Neuronal stem cell (in vitro differentiated cells): Measurements from ENCODE around the gene ZC3HAV1.

Experiments
- DNase-seq: peaks from one replicate; pipeline ENCODE4 v3.0.0-alpha.2; 2013; ENCODE audit warnings: low spot score
- H2AFZ ChIP-seq: one replicate; pipeline ENCODE4 v1.6.1; 2013; ENCODE audit warnings: mild to moderate bottlenecking, low read length, inconsistent platforms
- H2AK5ac ChIP-seq: 2 replicates; pipeline ENCODE4 v1.6.1; 2013; ENCODE audit warnings: low read depth, mild to moderate bottlenecking, inconsistent platforms, low read length, moderate library complexity, mixed read lengths
- H2BK120ac ChIP-seq: 2 replicates; pipeline ENCODE4 v1.6.1; 2013; ENCODE audit warnings: low read depth, mild to moderate bottlenecking, inconsistent platforms, low read length, moderate library complexity, mixed read lengths
- H2BK12ac ChIP-seq: one replicate; pipeline ENCODE4 v1.6.1; 2013; ENCODE audit warnings: low read length, inconsistent platforms
- H2BK15ac ChIP-seq: 2 replicates; pipeline ENCODE4 v1.6.1; 2013; ENCODE audit warnings: mild to moderate bottlenecking, low read length, inconsistent platforms, mixed read lengths
- H2BK5ac ChIP-seq: one replicate; pipeline ENCODE4 v1.6.1; 2013; ENCODE audit warnings: inconsistent platforms, mild to moderate bottlenecking, low read length, moderate library complexity
- H3K14ac ChIP-seq: one replicate; pipeline ENCODE4 v1.6.1; 2013; ENCODE audit warnings: low read length, inconsistent platforms
- H3K18ac ChIP-seq: 2 replicates; pipeline ENCODE4 v1.6.1; 2013; ENCODE audit warnings: low read length, inconsistent platforms
- H3K23ac ChIP-seq: 2 replicates; pipeline ENCODE4 v1.6.1; 2013; ENCODE audit warnings: low read depth, mild to moderate bottlenecking, mixed read lengths, low read length, inconsistent platforms; ENCODE audit not compliant: poor library complexity
- H3K27ac ChIP-seq: replicated peaks from 3 replicates; pipeline ENCODE4 v1.5.1; 2013; ENCODE audit warnings: low read length, inconsistent platforms
- H3K27me3 ChIP-seq, 3 experiments: 2 replicates each; pipeline ENCODE4 v1.6.1; 2013; ENCODE audit warnings: low read length in 3 of 3, mild to moderate bottlenecking in 2 of 3, inconsistent platforms in 1 of 3, low read depth in 1 of 3, mixed read lengths in 1 of 3, moderate library complexity in 1 of 3; ENCODE audit not compliant: control insufficient read depth in 3 of 3, insufficient read depth in 3 of 3
- H3K36me3 ChIP-seq, 2 donors: replicated peaks in 1 of 2; 2 replicates each; pipeline ENCODE4 v1.6.1; 2013; ENCODE audit warnings: low read length in 2 of 2; ENCODE audit not compliant: control insufficient read depth in 2 of 2, insufficient read depth in 2 of 2
- H3K4ac ChIP-seq: 2 replicates; pipeline ENCODE4 v1.6.1; 2013; ENCODE audit warnings: inconsistent platforms, mild to moderate bottlenecking, low read length, moderate library complexity
- H3K4me1 ChIP-seq, 2 donors: 1 replicate in 1 of 2; 2 replicates in 1 of 2; pipeline ENCODE4 v1.6.1; 2013; ENCODE audit warnings: low read length in 2 of 2, low read depth in 1 of 2; ENCODE audit not compliant: control insufficient read depth in 2 of 2, insufficient read depth in 1 of 2
- H3K4me2 ChIP-seq: one replicate; pipeline ENCODE4 v1.6.1; 2013; ENCODE audit warnings: mild to moderate bottlenecking, low read length, inconsistent platforms; ENCODE audit not compliant: insufficient read depth, poor library complexity, severe bottlenecking
- H3K4me3 ChIP-seq, 2 donors: 2 replicates each; pipeline ENCODE4 v1.5.1; 2013; ENCODE audit warnings: low read length in 2 of 2, mild to moderate bottlenecking in 2 of 2, inconsistent platforms in 1 of 2, moderate library complexity in 1 of 2
- H3K79me1 ChIP-seq: one replicate; pipeline ENCODE4 v1.6.1; 2013; ENCODE audit warnings: low read depth, mild to moderate bottlenecking, inconsistent platforms, low read length, moderate library complexity
- H3K9ac ChIP-seq: one replicate; pipeline ENCODE4 v1.6.1; 2013; ENCODE audit warnings: mild to moderate bottlenecking, low read depth, low read length, inconsistent platforms; ENCODE audit not compliant: poor library complexity
- H3K9me3 ChIP-seq, 2 donors: replicated peaks in 1 of 2; 2 replicates each; pipeline versions ENCODE3 to v1.6.1; 2013; ENCODE audit warnings: low read length in 2 of 2, mild to moderate bottlenecking in 2 of 2, inconsistent platforms in 1 of 2, low read depth in 1 of 2, mixed read lengths in 1 of 2, moderate library complexity in 1 of 2; ENCODE audit not compliant: control insufficient read depth in 2 of 2, insufficient read depth in 1 of 2
- H4K8ac ChIP-seq: one replicate; pipeline ENCODE4 v1.6.1; 2013; ENCODE audit warnings: low read depth, mild to moderate bottlenecking, inconsistent platforms, low read length, moderate library complexity
- H4K91ac ChIP-seq: one replicate; pipeline ENCODE4 v1.6.1; 2013; ENCODE audit warnings: low read length, low read depth, mild to moderate bottlenecking, inconsistent platforms; ENCODE audit not compliant: poor library complexity
- WGBS, 2 donors: extraction: QIAGEN DNeasy Blood & Tissue Kit; methylation state at CpG; one replicate each; pipeline ENCODE4 v1.1.7; 2013; ENCODE audit warnings: missing lambda C conversion rate in 2 of 2, mixed read lengths in 1 of 2; ENCODE audit not compliant: insufficient read length in 2 of 2, insufficient replicate concordance in 1 of 2; ENCODE audit errors: extremely low coverage in 2 of 2; 5-methylcytosine and 5-hydroxymethylcytosine counted together

Gene ZC3HAV1

GRCh38 chr7:139088268-139088667, 21.3 kb downstream of the ZC3HAV1 start:
- Histone ChIP-seq H2AFZ (no peak overlapping the region), H3K9me3 (peaks cover 0 to 18% of the 10 kb centered on the region in 2 donors), H2BK12ac (no peak overlapping the region), H3K36me3 (peaks cover 0 to 57% of the 10 kb centered on the region in 2 donors), H3K4me1 (no peaks in the 10 kb centered on the region), H3K4ac (no peak overlapping the region), H3K23ac (no peak overlapping the region), H3K27ac (no peak overlapping the region), H3K9ac (no peak overlapping the region), H2BK15ac (no peak overlapping the region), H3K4me3 (no peak overlapping the region), H2AK5ac (no peak overlapping the region), H3K27me3 (peaks cover 0 to 2% (median 0%) of the 10 kb centered on the region in 3 experiments), H4K8ac (no peak overlapping the region), H3K79me1 (no peaks in the 10 kb centered on the region), H4K91ac (no peak overlapping the region), H3K18ac (no peak overlapping the region), H2BK5ac (no peak overlapping the region), H3K4me2 (no peak overlapping the region), H2BK120ac (no peak overlapping the region), H3K14ac (no peak overlapping the region)
- DNase-seq = no peak
- no CpG with 5 or more reads among the region's 2 CpGs for WGBS, 2 donors

- Histone ChIP-seq H3K79me1 (no peaks in the 10 kb centered on the region), H3K9ac (no peak overlapping the region), H2BK15ac (no peak overlapping the region), H2BK12ac (no peak overlapping the region), H4K91ac (no peak overlapping the region), H3K18ac (no peak overlapping the region), H3K9me3 (peaks cover 0 to 18% of the 10 kb centered on the region in 2 donors), H3K4ac (no peak overlapping the region), H3K14ac (no peak overlapping the region), H3K27me3 (peaks cover 0 to 2% (median 0%) of the 10 kb centered on the region in 3 experiments), H3K4me2 (no peak overlapping the region), H2BK120ac (no peak overlapping the region), H3K23ac (no peak overlapping the region), H4K8ac (no peak overlapping the region), H2BK5ac (no peak overlapping the region), H2AK5ac (no peak overlapping the region), H2AFZ (no peak overlapping the region), H3K27ac (no peak overlapping the region), H3K36me3 (peaks cover 0 to 67% of the 10 kb centered on the region in 2 donors), H3K4me3 (no peak overlapping the region), H3K4me1 (no peaks in the 10 kb centered on the region)
- DNase-seq = no peak
- no CpG with 5 or more reads among the region's 3 CpGs for WGBS, 2 donors
Observed at GRCh38 chr7:139087212-139087611, 22.3 kb downstream of the ZC3HAV1 start.

GRCh38 chr7:139086454-139086853, 23.1 kb downstream of the ZC3HAV1 start:
- no peak overlapping the region for H2AK5ac ChIP-seq
- no peak overlapping the region for H2BK120ac ChIP-seq
- H3K9me3 ChIP-seq = peaks cover 0 to 18% of the 10 kb centered on the region in 2 donors
- H2BK5ac ChIP-seq = no peak overlapping the region
- H3K23ac ChIP-seq = no peak overlapping the region
- no peak overlapping the region for H3K4me3 ChIP-seq
- H3K4me1 ChIP-seq = no peaks in the 10 kb centered on the region
- WGBS, 2 donors = no CpG with 5 or more reads among the region's 2 CpGs
- no peak overlapping the region for H4K8ac ChIP-seq
- no peaks in the 10 kb centered on the region for H3K79me1 ChIP-seq
- no peak for DNase-seq
- H4K91ac ChIP-seq = no peak overlapping the region
- peaks cover 0 to 73% of the 10 kb centered on the region in 2 donors for H3K36me3 ChIP-seq
- no peak overlapping the region for H3K9ac ChIP-seq
- no peak overlapping the region for H3K14ac ChIP-seq
- H3K4me2 ChIP-seq = no peak overlapping the region
- H3K4ac ChIP-seq = no peak overlapping the region
- no peak overlapping the region for H3K18ac ChIP-seq
- H2BK15ac ChIP-seq = no peak overlapping the region
- H3K27ac ChIP-seq = no peak overlapping the region
- no peak overlapping the region for H2BK12ac ChIP-seq
- no peak overlapping the region for H2AFZ ChIP-seq
- H3K27me3 ChIP-seq = peaks cover 0 to 2% (median 0%) of the 10 kb centered on the region in 3 experiments

GRCh38 chr7:139084709-139085108, 24.8 kb downstream of the ZC3HAV1 start:
- no peak overlapping the region for H3K4me2 ChIP-seq
- H4K91ac ChIP-seq = no peak overlapping the region
- peaks cover under 1% of the 10 kb centered on the region for H3K79me1 ChIP-seq
- no peak overlapping the region for H2BK12ac ChIP-seq
- peaks cover 0 to 2% (median 0%) of the 10 kb centered on the region in 3 experiments for H3K27me3 ChIP-seq
- WGBS, 2 donors = no CpG with 5 or more reads among the region's 5 CpGs
- no peak overlapping the region for H2AK5ac ChIP-seq
- H3K4me3 ChIP-seq = no peak overlapping the region
- no peak for DNase-seq
- H3K36me3 ChIP-seq = peaks cover 2 to 91% of the 10 kb centered on the region in 2 donors
- no peak overlapping the region for H3K14ac ChIP-seq
- no peak overlapping the region for H2BK5ac ChIP-seq
- no peak overlapping the region for H3K23ac ChIP-seq
- H2BK15ac ChIP-seq = no peak overlapping the region
- H3K4me1 ChIP-seq = no peaks in the 10 kb centered on the region
- no peak overlapping the region for H2BK120ac ChIP-seq
- H3K9ac ChIP-seq = no peak overlapping the region
- H3K9me3 ChIP-seq = peaks cover 0 to 13% of the 10 kb centered on the region in 2 donors
- no peak overlapping the region for H4K8ac ChIP-seq
- H2AFZ ChIP-seq = no peak overlapping the region
- H3K27ac ChIP-seq = no peak overlapping the region
- no peak overlapping the region for H3K4ac ChIP-seq
- H3K18ac ChIP-seq = no peak overlapping the region
